ENCODE data around the gene AGBL3.

Gene AGBL3

GRCh38 chr7:135147899-135148721 is 161.8 kb downstream of the AGBL3 start, which contains the start of gene TMEM140:
TSS of gene TMEM140 (plus strand) at chr7:135148072. CDS start at chr7:135164442, 16,370 bp downstream.
- DNase-seq (ENCODE audit: low read depth): no peak

GRCh38 chr7:135150072-135150782 is 163.9 kb downstream of the AGBL3 start:
- DNase-seq (ENCODE audit: low read depth): no peak

- no peak for DNase-seq (ENCODE audit: low read depth)
These were observed 164.8 kb downstream of the AGBL3 start for GRCh38 chr7:135151132-135151531.

DNA sequence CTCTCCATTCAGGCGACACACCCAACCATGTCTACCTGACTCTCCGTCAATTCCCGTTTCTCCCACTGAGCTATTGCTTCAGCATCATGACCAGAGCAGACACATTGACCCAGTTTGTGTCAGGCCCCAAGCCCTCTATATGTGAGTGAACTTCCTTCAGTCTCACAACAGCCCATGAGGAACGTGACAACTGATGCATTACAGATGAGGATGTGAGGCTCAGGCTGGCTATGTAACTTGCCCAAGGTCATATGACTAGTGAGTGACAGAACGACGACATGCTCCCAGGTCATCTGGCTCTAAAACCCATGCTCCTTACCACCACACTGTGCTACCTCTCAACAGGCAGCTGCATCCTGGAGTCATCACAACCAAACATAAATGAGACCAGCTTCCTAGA is 165.2 kb downstream of the AGBL3 start:
- DNase-seq (ENCODE audit: low read depth): no peak

- DNase-seq (ENCODE audit: low read depth): no peak
These were observed 166.1 kb downstream of the AGBL3 start for GRCh38 chr7:135152442-135152841.

DNA sequence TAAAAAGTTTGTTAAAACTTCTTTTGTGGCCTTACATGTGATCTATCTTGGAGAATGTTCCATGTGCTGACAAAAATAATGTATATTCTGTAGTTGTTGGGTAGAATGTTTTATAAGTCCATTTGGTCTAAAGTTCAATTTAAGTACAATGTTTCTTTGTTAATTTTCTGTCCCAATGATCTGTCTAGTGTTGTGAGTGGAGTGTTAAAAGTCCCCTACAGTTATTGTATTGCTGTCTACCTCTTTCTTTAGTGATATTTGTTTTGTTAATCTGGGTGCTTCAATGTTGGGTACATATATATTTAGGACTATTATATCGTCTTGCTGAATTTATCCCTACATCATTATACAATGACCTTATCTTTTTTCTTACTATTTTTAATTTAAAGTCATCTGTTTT is 168.4 kb downstream of the AGBL3 start:
- no peak for DNase-seq (ENCODE audit: low read depth)

DNA sequence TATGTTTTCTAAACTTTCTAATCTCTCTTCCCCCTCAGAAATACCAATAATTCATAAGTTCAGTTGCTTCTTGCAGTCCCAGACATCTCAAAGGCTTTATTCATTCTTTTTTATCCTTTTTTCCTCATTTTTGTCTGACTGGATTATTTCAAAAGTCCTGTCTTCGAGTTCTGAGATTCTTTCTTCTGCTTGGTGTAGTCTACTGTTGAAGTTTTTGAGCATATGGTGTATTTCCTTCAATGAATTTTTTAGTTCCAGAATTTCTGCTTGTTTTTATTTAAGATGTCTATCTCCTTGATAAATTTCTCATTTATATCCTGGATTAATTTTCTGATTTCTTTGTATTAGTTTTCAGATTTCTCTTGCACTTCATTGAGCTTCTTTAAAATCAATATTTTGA is 170.0 kb downstream of the AGBL3 start:
- no peak for DNase-seq (ENCODE audit: low read depth)

DNA sequence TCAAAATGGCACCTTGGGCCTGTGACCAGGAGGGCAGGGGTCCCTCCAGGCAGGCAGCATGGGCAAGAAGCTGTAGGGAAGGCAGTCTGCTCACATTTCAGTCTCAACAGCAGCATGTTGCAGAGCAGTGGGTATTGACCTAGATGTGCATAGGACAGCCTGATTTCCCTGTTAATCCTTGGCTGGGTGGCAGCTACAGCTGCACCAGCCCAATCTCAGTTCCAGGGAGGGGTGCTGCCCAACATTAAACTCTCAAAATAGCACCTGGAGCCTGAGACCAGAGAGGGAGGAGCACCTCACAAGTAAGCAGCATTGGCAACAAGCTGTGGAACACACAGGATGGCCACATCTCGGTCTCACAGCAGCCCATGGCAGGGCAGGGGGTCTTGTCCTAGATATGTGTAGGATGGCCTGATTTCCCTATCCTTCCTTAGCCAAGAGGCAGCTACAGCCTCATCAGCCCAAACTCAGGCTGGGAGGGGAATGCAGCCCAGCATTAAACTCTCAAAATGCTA is 171.9 kb downstream of the AGBL3 start:
- DNase-seq (ENCODE audit: low read depth): no peak

DNA sequence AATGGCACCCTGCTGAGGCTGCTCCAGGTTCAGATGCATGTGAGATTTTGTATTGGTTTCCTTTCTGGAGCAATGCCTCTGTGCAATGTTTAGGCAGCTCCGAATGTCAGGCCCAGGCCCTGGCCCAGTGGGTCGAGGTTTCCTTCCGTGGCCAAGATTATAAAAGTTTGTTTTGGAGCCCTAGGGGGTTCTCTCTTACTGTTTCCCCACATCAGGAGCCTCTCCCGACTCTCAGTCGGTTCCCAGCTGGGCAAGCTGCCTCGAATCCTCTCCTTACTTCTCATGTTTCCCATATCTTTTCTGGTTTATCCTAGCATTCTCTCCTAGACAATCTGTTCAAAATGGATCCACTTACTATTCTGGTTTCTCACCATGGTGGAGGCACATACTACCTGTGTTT is 172.6 kb downstream of the AGBL3 start:
- no peak for DNase-seq (ENCODE audit: low read depth)

DNA sequence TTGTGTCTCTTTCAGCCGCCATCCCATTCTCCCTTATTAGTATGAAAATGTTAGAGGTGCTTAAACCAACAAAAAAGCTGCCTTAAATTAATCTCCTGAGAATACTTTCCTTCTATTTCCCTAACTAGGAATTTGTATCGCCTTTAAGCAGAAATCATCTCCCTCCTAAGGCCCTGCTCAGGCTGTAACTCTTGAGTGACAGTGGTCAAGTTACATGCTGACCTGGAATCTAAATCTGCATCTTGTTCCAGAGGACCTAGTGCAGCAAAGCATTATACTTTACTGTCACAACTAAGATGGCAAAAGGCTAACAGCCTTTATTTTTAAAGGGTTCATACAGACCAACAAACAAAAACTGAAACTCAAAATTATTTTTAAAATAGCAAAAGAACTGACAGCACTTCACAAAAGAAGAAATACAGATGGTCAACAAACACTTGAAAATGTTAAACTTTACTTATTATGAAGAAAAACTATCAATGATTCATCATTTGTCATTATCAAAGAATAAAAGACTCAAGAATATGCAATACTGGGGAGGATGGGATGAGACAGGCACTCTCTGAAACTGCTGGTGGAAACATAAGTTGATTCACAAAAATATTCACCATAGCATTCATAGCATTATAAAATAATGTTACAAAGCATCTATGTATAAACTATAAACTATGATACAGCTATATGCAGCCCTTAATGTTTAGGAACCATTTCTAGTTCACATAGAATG is 173.2 kb downstream of the AGBL3 start:
- no peak for DNase-seq (ENCODE audit: low read depth)

- no peak for DNase-seq (ENCODE audit: low read depth)
These were observed 174.0 kb downstream of the AGBL3 start for GRCh38 chr7:135160098-135160857.

- no peak for DNase-seq (ENCODE audit: low read depth)
These were observed 174.7 kb downstream of the AGBL3 start for GRCh38 chr7:135160858-135161653.

GRCh38 chr7:135161669-135162068 is 175.4 kb downstream of the AGBL3 start:
- DNase-seq (ENCODE audit: low read depth): no peak

DNA sequence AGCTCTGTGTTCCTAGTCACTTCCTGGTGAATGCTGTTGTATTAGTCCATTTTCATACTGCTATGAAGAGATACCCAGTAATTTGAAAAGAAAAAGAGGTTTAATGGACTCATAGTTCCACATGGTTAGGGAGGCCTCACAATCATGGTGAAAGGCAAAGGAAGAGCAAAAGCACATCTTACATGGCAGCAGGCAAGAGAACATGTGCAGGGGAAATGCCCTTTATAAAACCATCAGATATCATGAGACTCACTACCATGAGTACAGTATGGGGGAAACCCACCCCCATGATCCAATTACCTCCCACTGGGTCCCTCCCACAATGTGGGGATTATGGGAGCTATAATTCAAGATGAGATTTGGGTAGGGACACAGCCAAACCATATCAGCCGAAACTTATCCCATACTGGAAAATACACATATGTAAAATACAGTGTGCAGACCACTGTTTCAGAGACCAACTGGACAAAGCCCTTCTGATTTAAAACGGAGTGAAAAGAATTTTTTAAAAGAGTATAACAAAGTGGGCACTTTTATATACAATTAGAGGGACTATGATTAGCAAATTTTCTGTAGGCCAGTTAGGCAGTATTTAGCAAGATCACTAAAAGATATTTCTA is 176.2 kb downstream of the AGBL3 start:
- no peak for DNase-seq (ENCODE audit: low read depth)

- no peak for DNase-seq (ENCODE audit: low read depth)
These were observed 178.2 kb downstream of the AGBL3 start for GRCh38 chr7:135164357-135165061.

DNA sequence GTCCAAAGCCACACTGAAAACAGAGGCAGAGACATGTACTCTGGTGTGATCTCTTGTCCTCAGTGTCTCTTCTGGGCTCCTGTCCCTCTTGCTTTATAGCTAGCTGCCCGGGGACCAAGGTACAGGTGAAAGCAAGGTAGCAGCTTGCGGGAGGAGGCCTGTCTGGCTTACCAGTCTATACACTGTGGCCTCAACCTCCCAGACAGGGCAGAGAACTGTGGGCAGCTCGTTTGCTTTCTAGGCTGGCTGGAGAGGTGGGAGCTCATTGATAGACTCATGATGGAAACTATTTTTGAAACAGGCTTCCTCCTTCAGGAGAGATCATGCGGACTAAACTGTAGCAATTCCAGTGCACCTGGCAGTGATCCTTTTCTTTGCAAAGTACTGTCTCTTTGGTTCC is 179.6 kb downstream of the AGBL3 start:
- no peak for DNase-seq (ENCODE audit: low read depth)

GRCh38 chr7:135166338-135166990 is 180.2 kb downstream of the AGBL3 start:
- no peak for DNase-seq (ENCODE audit: low read depth)

DNA sequence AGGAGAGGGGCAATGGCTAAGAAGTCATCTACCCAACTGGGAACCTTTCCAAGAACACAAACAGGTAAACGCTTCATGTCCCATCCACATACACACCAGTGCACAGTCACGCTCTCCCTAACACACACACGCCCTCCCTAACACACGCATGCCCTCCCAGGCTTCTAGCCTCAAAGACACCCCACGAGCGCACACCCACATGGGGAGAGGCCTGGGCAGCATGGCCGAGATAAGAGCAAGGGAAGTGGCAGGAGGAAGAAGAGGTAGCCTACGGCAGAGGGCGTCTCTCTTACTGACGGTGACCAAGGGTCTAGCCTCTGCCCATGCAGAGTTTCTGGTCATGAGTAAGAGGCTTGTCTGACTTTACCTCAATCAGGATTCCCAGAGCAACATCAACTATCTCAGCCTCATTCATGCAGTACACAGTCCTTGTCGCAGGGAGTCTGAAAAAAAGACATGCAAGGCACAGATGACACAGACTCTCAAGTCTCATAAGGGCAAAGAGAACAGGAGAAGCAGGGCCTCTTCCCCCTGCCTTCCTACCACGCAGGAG is 181.1 kb downstream of the AGBL3 start:
- DNase-seq (ENCODE audit: low read depth): no peak

DNA sequence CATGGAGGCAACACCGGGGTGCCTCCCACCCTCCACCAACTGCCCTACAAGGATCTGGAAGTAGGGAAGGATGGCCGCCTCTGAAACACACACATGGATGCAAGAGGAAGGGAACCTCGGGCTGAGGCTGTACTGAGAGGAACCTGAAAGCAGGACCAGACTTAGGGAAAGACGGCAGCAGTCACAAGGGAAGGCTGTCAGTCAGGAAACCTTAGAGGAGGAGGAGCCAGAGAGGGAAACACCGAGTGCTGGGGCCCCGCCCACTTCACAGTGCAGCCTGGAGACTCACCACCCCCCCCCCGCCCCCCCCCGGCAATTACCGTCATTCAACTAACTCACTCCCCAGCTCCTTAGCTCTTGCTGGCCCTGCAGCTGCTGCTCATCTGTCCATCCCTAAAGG is 181.7 kb downstream of the AGBL3 start:
- no peak for DNase-seq (ENCODE audit: low read depth)

Data from CMK (cell line).